ENCODE data around the gene SLC35F5.
"Not testable (repeated sequence)": the region's sequence is repeated elsewhere in the genome, so short reads cannot be mapped to it uniquely, and the experiment has no call there.

Gene SLC35F5

DNA sequence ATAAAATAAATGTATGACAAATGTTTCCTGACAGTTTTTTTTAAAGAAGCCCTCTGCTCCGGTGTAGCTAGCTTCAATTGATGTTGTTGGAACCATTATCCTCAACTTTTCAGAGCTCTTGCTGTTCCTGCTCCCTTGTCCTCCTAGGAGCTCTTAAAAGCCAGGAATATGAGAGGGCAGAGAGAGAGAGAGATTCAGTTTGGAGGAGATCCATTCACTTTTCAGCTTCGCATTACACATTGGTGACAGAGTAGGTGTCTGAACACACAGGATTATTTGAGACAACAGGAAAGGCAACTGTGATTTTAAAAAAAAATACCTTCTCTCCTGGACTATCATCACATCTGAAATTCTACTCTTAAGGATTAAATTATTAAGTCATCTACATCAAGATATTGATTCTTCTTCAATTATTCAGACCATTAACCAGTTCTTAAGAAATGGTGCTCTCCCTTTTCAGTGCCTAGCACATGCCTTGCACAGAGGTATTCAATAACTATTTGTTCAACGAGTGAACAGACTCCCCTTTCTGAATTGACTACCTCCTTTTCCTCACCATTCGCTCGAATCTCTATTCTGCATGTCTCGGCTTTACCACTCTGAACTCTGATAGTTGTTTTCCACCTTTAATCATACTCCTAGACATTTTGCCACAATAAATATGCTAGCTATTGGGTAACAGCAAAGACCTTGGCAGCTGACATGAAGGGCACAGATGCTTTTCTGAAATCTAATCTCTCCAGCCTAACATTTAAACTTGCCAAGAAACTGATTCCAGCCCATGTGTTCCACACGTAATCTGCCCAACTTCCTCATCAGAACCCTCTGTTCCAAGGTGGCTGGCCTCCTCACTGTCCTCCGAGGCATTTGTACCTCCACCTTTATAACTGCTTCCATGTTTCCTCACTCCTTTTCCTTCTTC is 28.6 kb upstream of the SLC35F5 start:
- TF ChIP-seq EZH2phosphoT487 (IDR thresholded peaks at IDR 0.05; ENCODE audit: low read depth), result no peak
- TF ChIP-seq, protein P1, sequence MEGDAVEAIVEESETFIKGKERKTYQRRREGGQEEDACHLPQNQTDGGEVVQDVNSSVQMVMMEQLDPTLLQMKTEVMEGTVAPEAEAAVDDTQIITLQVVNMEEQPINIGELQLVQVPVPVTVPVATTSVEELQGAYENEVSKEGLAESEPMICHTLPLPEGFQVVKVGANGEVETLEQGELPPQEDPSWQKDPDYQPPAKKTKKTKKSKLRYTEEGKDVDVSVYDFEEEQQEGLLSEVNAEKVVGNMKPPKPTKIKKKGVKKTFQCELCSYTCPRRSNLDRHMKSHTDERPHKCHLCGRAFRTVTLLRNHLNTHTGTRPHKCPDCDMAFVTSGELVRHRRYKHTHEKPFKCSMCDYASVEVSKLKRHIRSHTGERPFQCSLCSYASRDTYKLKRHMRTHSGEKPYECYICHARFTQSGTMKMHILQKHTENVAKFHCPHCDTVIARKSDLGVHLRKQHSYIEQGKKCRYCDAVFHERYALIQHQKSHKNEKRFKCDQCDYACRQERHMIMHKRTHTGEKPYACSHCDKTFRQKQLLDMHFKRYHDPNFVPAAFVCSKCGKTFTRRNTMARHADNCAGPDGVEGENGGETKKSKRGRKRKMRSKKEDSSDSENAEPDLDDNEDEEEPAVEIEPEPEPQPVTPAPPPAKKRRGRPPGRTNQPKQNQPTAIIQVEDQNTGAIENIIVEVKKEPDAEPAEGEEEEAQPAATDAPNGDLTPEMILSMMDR (IDR thresholded peaks at IDR 0.05; ENCODE audit: low read depth, low read length), result no peak
- no peak overlapping the region for H3K4me2 ChIP-seq (ENCODE audit: low read length)
- H3K9ac ChIP-seq (ENCODE audit: low read length), result no peak overlapping the region
- no peaks in the 10 kb centered on the region for H3K36me3 ChIP-seq (replicated peaks; ENCODE audit: low read depth, low read length)
- H3K27ac ChIP-seq (ENCODE audit: low read length), result no peak overlapping the region
- H3K4me1 ChIP-seq (ENCODE audit: low read length), result no peaks in the 10 kb centered on the region
- no peaks in the 10 kb centered on the region for H3K9me3 ChIP-seq (ENCODE audit: insufficient read depth, low read length)
- no peaks in the 10 kb centered on the region for H3K79me2 ChIP-seq (ENCODE audit: low read length)
- peaks cover 2% of the 10 kb centered on the region; the same call in 1 of the 2 replicates for H3K27me3 ChIP-seq (ENCODE audit: low read depth, low read length)
- no peaks in the 10 kb centered on the region for H4K20me1 ChIP-seq (ENCODE audit: insufficient read depth, low read length)
- H2AFZ ChIP-seq (ENCODE audit: low read depth, low read length), result no peak overlapping the region
- H3K4me3 ChIP-seq (ENCODE audit: low read length), result no peak overlapping the region

DNA sequence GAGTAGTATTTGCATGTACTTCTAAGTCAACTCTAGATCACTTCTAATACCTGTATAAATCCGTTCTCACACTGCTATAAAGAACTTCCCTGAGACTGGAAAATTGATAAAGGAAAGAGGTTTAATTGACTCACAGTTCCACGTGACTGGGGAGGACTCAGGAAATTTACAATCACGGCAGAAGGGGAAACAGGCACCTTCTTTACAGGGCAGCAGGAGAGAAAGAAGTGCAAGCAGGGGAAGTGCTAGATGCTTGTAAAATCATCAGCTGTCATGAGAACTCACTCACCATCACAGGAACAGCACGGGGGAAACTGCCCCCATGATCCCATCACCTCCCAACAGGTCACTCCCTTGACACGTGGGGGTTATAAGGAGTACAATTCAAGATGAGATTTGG is 24.0 kb upstream of the SLC35F5 start:
- Histone ChIP-seq H3K79me2 (ENCODE audit: low read length) (no peaks in the 10 kb centered on the region), H3K9ac (ENCODE audit: low read length) (no peak overlapping the region), H4K20me1 (ENCODE audit: insufficient read depth, low read length) (no peaks in the 10 kb centered on the region), H3K27me3 (ENCODE audit: low read depth, low read length) (peaks cover 5% of the 10 kb centered on the region; the same call in 1 of the 2 replicates), H3K4me2 (ENCODE audit: low read length) (no peak overlapping the region), H3K36me3 (replicated peaks; ENCODE audit: low read depth, low read length) (no peaks in the 10 kb centered on the region), H3K4me1 (ENCODE audit: low read length) (no peaks in the 10 kb centered on the region), H3K27ac (ENCODE audit: low read length) (no peak overlapping the region), H3K4me3 (ENCODE audit: low read length) (no peak overlapping the region), H2AFZ (ENCODE audit: low read depth, low read length) (no peak overlapping the region), H3K9me3 (ENCODE audit: insufficient read depth, low read length) (no peaks in the 10 kb centered on the region)
- TF ChIP-seq, protein P1 (IDR thresholded peaks at IDR 0.05; ENCODE audit: low read depth, low read length), result no peak
- TF ChIP-seq EZH2phosphoT487 (IDR thresholded peaks at IDR 0.05; ENCODE audit: low read depth), result no peak

DNA sequence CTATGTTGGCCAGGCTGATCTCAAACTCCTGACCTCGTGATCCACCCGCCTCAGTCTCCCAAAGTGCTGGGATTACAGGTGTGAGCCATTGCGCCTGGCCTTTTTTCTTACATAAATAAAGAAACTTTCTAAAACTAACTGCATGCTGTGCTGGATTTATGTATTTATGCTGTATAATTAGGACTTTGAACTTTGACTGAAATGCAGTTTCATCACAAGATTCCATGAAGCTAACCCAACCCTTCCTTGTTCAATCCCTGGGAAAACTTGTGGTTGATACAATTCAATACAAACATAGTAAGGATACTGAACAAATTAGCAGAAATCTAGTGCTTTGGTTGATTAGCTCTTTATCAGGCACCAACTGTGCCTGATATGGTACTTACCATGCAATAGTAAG is 20.9 kb upstream of the SLC35F5 start:
- Histone ChIP-seq H3K27ac (ENCODE audit: low read length) (no peak overlapping the region), H3K9ac (ENCODE audit: low read length) (no peak overlapping the region), H4K20me1 (ENCODE audit: insufficient read depth, low read length) (no peaks in the 10 kb centered on the region), H3K4me1 (ENCODE audit: low read length) (no peaks in the 10 kb centered on the region), H3K4me3 (ENCODE audit: low read length) (no peak overlapping the region), H3K79me2 (ENCODE audit: low read length) (no peaks in the 10 kb centered on the region), H2AFZ (ENCODE audit: low read depth, low read length) (no peak overlapping the region), H3K9me3 (ENCODE audit: insufficient read depth, low read length) (no peaks in the 10 kb centered on the region), H3K4me2 (ENCODE audit: low read length) (no peak overlapping the region), H3K36me3 (replicated peaks; ENCODE audit: low read depth, low read length) (no peaks in the 10 kb centered on the region), H3K27me3 (ENCODE audit: low read depth, low read length) (peaks cover 3% of the 10 kb centered on the region; the same call in 1 of the 2 replicates)
- TF ChIP-seq, protein P1 (IDR thresholded peaks at IDR 0.05; ENCODE audit: low read depth, low read length), result no peak
- no peak for TF ChIP-seq EZH2phosphoT487 (IDR thresholded peaks at IDR 0.05; ENCODE audit: low read depth)

DNA sequence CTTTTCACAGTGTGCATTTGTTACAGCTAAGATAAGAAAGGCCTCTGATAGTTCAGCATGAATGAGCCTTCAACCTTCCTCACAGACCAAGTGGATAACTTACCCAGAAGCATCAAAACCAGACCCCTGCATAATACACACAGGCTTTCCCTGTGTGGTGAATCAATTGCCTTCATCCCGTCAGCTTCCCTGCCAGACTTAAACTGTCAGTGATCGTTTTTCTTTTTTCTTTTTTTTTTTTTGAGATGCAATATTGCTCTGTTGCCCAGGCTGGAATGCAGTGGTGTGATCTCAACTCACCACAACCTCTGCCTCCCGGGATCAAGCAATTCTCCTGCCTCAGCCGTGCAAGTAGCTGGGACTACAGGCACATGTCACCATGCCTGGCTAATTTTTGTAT is 20.5 kb upstream of the SLC35F5 start:
- no peak overlapping the region for H2AFZ ChIP-seq (ENCODE audit: low read depth, low read length)
- no peak overlapping the region for H3K27ac ChIP-seq (ENCODE audit: low read length)
- H3K79me2 ChIP-seq (ENCODE audit: low read length), result no peaks in the 10 kb centered on the region
- no peaks in the 10 kb centered on the region for H4K20me1 ChIP-seq (ENCODE audit: insufficient read depth, low read length)
- no peak overlapping the region for H3K4me3 ChIP-seq (ENCODE audit: low read length)
- peaks cover 3% of the 10 kb centered on the region; the same call in 1 of the 2 replicates for H3K27me3 ChIP-seq (ENCODE audit: low read depth, low read length)
- no peak overlapping the region for H3K9ac ChIP-seq (ENCODE audit: low read length)
- H3K4me1 ChIP-seq (ENCODE audit: low read length), result no peaks in the 10 kb centered on the region
- H3K4me2 ChIP-seq (ENCODE audit: low read length), result no peak overlapping the region
- H3K36me3 ChIP-seq (replicated peaks; ENCODE audit: low read depth, low read length), result no peaks in the 10 kb centered on the region
- TF ChIP-seq, protein P1 (IDR thresholded peaks at IDR 0.05; ENCODE audit: low read depth, low read length), result no peak
- TF ChIP-seq EZH2phosphoT487 (IDR thresholded peaks at IDR 0.05; ENCODE audit: low read depth), result no peak
- no peaks in the 10 kb centered on the region for H3K9me3 ChIP-seq (ENCODE audit: insufficient read depth, low read length)

DNA sequence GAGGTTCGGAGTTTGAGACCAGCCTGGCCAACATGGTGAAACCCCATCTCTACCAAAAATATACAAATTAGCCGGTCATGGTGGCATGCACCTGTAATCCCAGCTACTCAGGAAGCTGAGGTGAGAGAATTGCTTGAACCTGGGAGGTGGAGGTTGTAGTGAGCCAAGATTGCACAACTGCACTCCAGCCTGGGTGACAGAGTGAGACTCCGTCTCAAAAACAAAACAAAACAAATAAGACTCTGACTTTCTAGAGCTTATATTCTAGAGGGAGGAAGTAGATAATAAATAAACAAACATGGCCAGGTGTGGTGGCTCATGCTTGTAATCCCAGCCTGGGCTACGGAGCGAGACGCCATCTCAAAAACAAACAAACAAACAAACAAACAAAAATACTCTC is 18.2 kb upstream of the SLC35F5 start:
- not testable (repeated sequence) for H3K27me3 ChIP-seq (ENCODE audit: low read depth, low read length); H2AFZ ChIP-seq (ENCODE audit: low read depth, low read length); H3K4me2 ChIP-seq (ENCODE audit: low read length); H3K9ac ChIP-seq (ENCODE audit: low read length); H3K27ac ChIP-seq (ENCODE audit: low read length); H3K4me3 ChIP-seq (ENCODE audit: low read length); H4K20me1 ChIP-seq (ENCODE audit: insufficient read depth, low read length); H3K9me3 ChIP-seq (ENCODE audit: insufficient read depth, low read length); H3K79me2 ChIP-seq (ENCODE audit: low read length); H3K36me3 ChIP-seq (replicated peaks; ENCODE audit: low read depth, low read length); H3K4me1 ChIP-seq (ENCODE audit: low read length)
